Measurements from ENCODE around the gene EHD1.
"Not testable (repeated sequence)": the region's sequence is repeated elsewhere in the genome, so short reads cannot be mapped to it uniquely, and the experiment has no call there.

Gene EHD1

GRCh38 chr11:64848826-64849597 is 29.4 kb downstream of the EHD1 start:
- H2AFZ ChIP-seq (ENCODE audit: low read length), result peak overlapping the region; percentile 15
- no peaks in the 10 kb centered on the region for H3K27me3 ChIP-seq (replicated peaks; ENCODE audit: insufficient read depth, low read length)
- no peak overlapping the region for H3K4me3 ChIP-seq (ENCODE audit: low read length)
- H3K9me2 ChIP-seq (replicated peaks; ENCODE audit: insufficient read depth, low read length), result no peaks in the 10 kb centered on the region
- H3K27ac ChIP-seq (ENCODE audit: low read length), result no peak overlapping the region
- H3K79me2 ChIP-seq (ENCODE audit: low read length), result peaks cover 1% of the 10 kb centered on the region
- DNase-seq, result peak; percentile 60
- H3K9me3 ChIP-seq (replicated peaks; ENCODE audit: insufficient read depth, low read length), result no peaks in the 10 kb centered on the region
- peaks cover 59% of the 10 kb centered on the region for H3K4me1 ChIP-seq (ENCODE audit: low read length)
- peaks cover 22% of the 10 kb centered on the region for H3F3A ChIP-seq (ENCODE audit: insufficient read depth, low read length)
- no peaks in the 10 kb centered on the region for H3K36me3 ChIP-seq (replicated peaks; ENCODE audit: insufficient read depth, low read length)
- H3K9ac ChIP-seq (ENCODE audit: low read length), result no peak overlapping the region
- peak; percentile 16 for TF ChIP-seq CTCF (IDR thresholded peaks at IDR 0.05; ENCODE audit: low read length)
- no peak for TF ChIP-seq EZH2phosphoT487 (IDR thresholded peaks at IDR 0.05; ENCODE audit: low read length)
- no peak for TF ChIP-seq EZH2 (optimal IDR thresholded peaks at IDR 0.05; ENCODE audit: low read depth, low read length)
- peak overlapping the region; percentile 16; the same call in 1 of the 2 replicates for H3K4me2 ChIP-seq (ENCODE audit: low read depth, low read length)
- no peaks in the 10 kb centered on the region for H4K20me1 ChIP-seq (ENCODE audit: insufficient read depth, low read length)

GRCh38 chr11:64848214-64848825 is 30.1 kb downstream of the EHD1 start:
- H3K4me2 ChIP-seq (ENCODE audit: low read depth, low read length), result peak overlapping the region; percentile 16; the same call in 1 of the 2 replicates
- no peak overlapping the region for H3K27ac ChIP-seq (ENCODE audit: low read length)
- H3K27me3 ChIP-seq (replicated peaks; ENCODE audit: insufficient read depth, low read length), result no peaks in the 10 kb centered on the region
- peak overlapping the region; percentile 15 for H2AFZ ChIP-seq (ENCODE audit: low read length)
- no peak overlapping the region for H3K9ac ChIP-seq (ENCODE audit: low read length)
- peaks cover 22% of the 10 kb centered on the region for H3F3A ChIP-seq (ENCODE audit: insufficient read depth, low read length)
- H3K36me3 ChIP-seq (replicated peaks; ENCODE audit: insufficient read depth, low read length), result no peaks in the 10 kb centered on the region
- no peak for DNase-seq
- H3K9me3 ChIP-seq (replicated peaks; ENCODE audit: insufficient read depth, low read length), result no peaks in the 10 kb centered on the region
- no peak for TF ChIP-seq EZH2 (optimal IDR thresholded peaks at IDR 0.05; ENCODE audit: low read depth, low read length)
- TF ChIP-seq EZH2phosphoT487 (IDR thresholded peaks at IDR 0.05; ENCODE audit: low read length), result no peak
- TF ChIP-seq CTCF (IDR thresholded peaks at IDR 0.05; ENCODE audit: low read length), result no peak
- no peaks in the 10 kb centered on the region for H4K20me1 ChIP-seq (ENCODE audit: insufficient read depth, low read length)
- no peak overlapping the region for H3K4me3 ChIP-seq (ENCODE audit: low read length)
- peaks cover 58% of the 10 kb centered on the region for H3K4me1 ChIP-seq (ENCODE audit: low read length)
- H3K9me2 ChIP-seq (replicated peaks; ENCODE audit: insufficient read depth, low read length), result no peaks in the 10 kb centered on the region
- peaks cover 8% of the 10 kb centered on the region for H3K79me2 ChIP-seq (ENCODE audit: low read length)

GRCh38 chr11:64846998-64847666 is 31.3 kb downstream of the EHD1 start:
- Histone ChIP-seq H3K9ac (ENCODE audit: low read length) (no peak overlapping the region), H3K4me1 (ENCODE audit: low read length) (peaks cover 46% of the 10 kb centered on the region), H3K27me3 (replicated peaks; ENCODE audit: insufficient read depth, low read length) (no peaks in the 10 kb centered on the region), H3K9me3 (replicated peaks; ENCODE audit: insufficient read depth, low read length) (no peaks in the 10 kb centered on the region), H3K36me3 (replicated peaks; ENCODE audit: insufficient read depth, low read length) (no peaks in the 10 kb centered on the region), H3K4me2 (ENCODE audit: low read depth, low read length) (no peak overlapping the region), H3K79me2 (ENCODE audit: low read length) (peaks cover 18% of the 10 kb centered on the region), H4K20me1 (ENCODE audit: insufficient read depth, low read length) (no peaks in the 10 kb centered on the region), H3F3A (ENCODE audit: insufficient read depth, low read length) (peaks cover 16% of the 10 kb centered on the region), H3K27ac (ENCODE audit: low read length) (no peak overlapping the region), H3K9me2 (replicated peaks; ENCODE audit: insufficient read depth, low read length) (no peaks in the 10 kb centered on the region), H2AFZ (ENCODE audit: low read length) (peak overlapping the region; percentile 46), H3K4me3 (ENCODE audit: low read length) (no peak overlapping the region)
- TF ChIP-seq CTCF (IDR thresholded peaks at IDR 0.05; ENCODE audit: low read length), result peak; percentile 95
- TF ChIP-seq EZH2phosphoT487 (IDR thresholded peaks at IDR 0.05; ENCODE audit: low read length), result no peak
- TF ChIP-seq EZH2 (optimal IDR thresholded peaks at IDR 0.05; ENCODE audit: low read depth, low read length), result no peak
- peak; percentile 81 for DNase-seq

GRCh38 chr11:64845776-64846129 is 32.7 kb downstream of the EHD1 start:
- H3K4me2 ChIP-seq (ENCODE audit: low read depth, low read length); H3F3A ChIP-seq (ENCODE audit: insufficient read depth, low read length): not testable (repeated sequence)
- peaks cover 38% of the 10 kb centered on the region for H3K4me1 ChIP-seq (ENCODE audit: low read length)

More at GRCh38 chr11:64845776-64846129, 32.7 kb downstream of the EHD1 start:
- not testable (repeated sequence) for H3K9me2 ChIP-seq (replicated peaks; ENCODE audit: insufficient read depth, low read length); H3K36me3 ChIP-seq (replicated peaks; ENCODE audit: insufficient read depth, low read length); H3K9me3 ChIP-seq (replicated peaks; ENCODE audit: insufficient read depth, low read length); H3K27me3 ChIP-seq (replicated peaks; ENCODE audit: insufficient read depth, low read length); H3K4me3 ChIP-seq (ENCODE audit: low read length); DNase-seq; H4K20me1 ChIP-seq (ENCODE audit: insufficient read depth, low read length); H2AFZ ChIP-seq (ENCODE audit: low read length); H3K27ac ChIP-seq (ENCODE audit: low read length); H3K9ac ChIP-seq (ENCODE audit: low read length)
- peaks cover 20% of the 10 kb centered on the region for H3K79me2 ChIP-seq (ENCODE audit: low read length)

Measured in MM.1S (cell line).